Natural killer cell (primary cell): Measurements from ENCODE around the gene EYA4. TPM values are rescaled to one million over a fixed set of nuclear protein-coding genes. Genes with fewer than 3 reads are reported as not detected.

Source experiments
- ATAC-seq, 3 donors: fragments of 150-1000 bp in 2 of 3; fragments of 200-7000 bp in 1 of 3; cut with Tn5 transposase; 1 replicate in 1 of 3; 2 replicates in 2 of 3; pipeline ENCODE4 v1.10.0; 2021; ENCODE audit warnings: mild to moderate bottlenecking in 2 of 3, moderate library complexity in 2 of 3
- DNase-seq, 2 donors: peaks; one replicate each; pipeline versions ENCODE4 v3.0.0 to v3.0.0-alpha.2; 2013 to 2021; ENCODE audit warnings: mixed read lengths in 1 of 2
- H3K27ac ChIP-seq: one replicate; pipeline ENCODE4 v1.5.1; 2013; ENCODE audit warnings: mild to moderate bottlenecking, low read length
- H3K27me3 ChIP-seq: one replicate; pipeline ENCODE4 v1.6.1; 2013; ENCODE audit warnings: low read length; ENCODE audit not compliant: control insufficient read depth, insufficient read depth
- H3K36me3 ChIP-seq: one replicate; pipeline ENCODE4 v1.6.1; 2013; ENCODE audit warnings: low read length; ENCODE audit not compliant: control insufficient read depth, insufficient read depth
- H3K4me1 ChIP-seq: one replicate; pipeline ENCODE4 v1.6.1; 2013; ENCODE audit warnings: low read length; ENCODE audit not compliant: control insufficient read depth, insufficient read depth
- H3K4me3 ChIP-seq: one replicate; pipeline ENCODE4 v1.5.1; 2013; ENCODE audit warnings: low read length
- H3K9me3 ChIP-seq: one replicate; pipeline ENCODE4 v1.6.1; 2013; ENCODE audit warnings: low read length; ENCODE audit not compliant: control insufficient read depth, insufficient read depth
- H3K27ac Mint-ChIP-seq, 2 donors: one replicate each; pipeline ENCODE4 v1.8.0; 2022; ENCODE audit warnings: mild to moderate bottlenecking in 2 of 2, mixed read lengths in 2 of 2, moderate library complexity in 1 of 2
- H3K27me3 Mint-ChIP-seq, 2 donors: one replicate each; pipeline ENCODE4 v1.8.0; 2022; ENCODE audit warnings: low read depth in 2 of 2, mixed read lengths in 2 of 2
- H3K36me3 Mint-ChIP-seq: one replicate; pipeline ENCODE4 v1.8.0; 2022; ENCODE audit warnings: mixed read lengths
- H3K4me1 Mint-ChIP-seq, 2 donors: one replicate each; pipeline ENCODE4 v1.8.0; 2022; ENCODE audit warnings: mixed read lengths in 2 of 2
- H3K4me3 Mint-ChIP-seq: one replicate; pipeline ENCODE4 v1.8.0; 2022; ENCODE audit warnings: mild to moderate bottlenecking, moderate library complexity, mixed read lengths
- H3K9me3 Mint-ChIP-seq, 2 donors: one replicate each; pipeline ENCODE4 v1.8.0; 2022; ENCODE audit warnings: mixed read lengths in 2 of 2
- WGBS: methylation state at CpG from one replicate; pipeline ENCODE4 v1.1.7; 2013; ENCODE audit warnings: missing lambda C conversion rate; ENCODE audit not compliant: insufficient coverage; 5-methylcytosine and 5-hydroxymethylcytosine counted together
- intact Hi-C: fragments of 100-400 bp; cut with micrococcal nuclease; formaldehyde crosslinking; loops from one replicate; pipeline ENCODE4 v1.14.2; 2022
- total RNA-seq, 4 donors: library from RNA; stranded (reverse); fragments of 120-200 nt in 1 of 4; gene quantifications; one replicate each; pipeline versions ENCODE4 v1.2.3 to v1.2.4, GENCODE V29; 2013 to 2022
- TF ChIP-seq, protein P1 (sequence below): fragments of 200-600 bp; IDR thresholded peaks from one replicate; pipeline ENCODE4 v1.8.0; 2022; ENCODE audit warnings: antibody characterized with exemption

The EYA4 gene
- total RNA-seq, 3 donors from 2014 or later (not counting 1 experiment from before 2014, with no cell fraction given) = not detected

DNA sequence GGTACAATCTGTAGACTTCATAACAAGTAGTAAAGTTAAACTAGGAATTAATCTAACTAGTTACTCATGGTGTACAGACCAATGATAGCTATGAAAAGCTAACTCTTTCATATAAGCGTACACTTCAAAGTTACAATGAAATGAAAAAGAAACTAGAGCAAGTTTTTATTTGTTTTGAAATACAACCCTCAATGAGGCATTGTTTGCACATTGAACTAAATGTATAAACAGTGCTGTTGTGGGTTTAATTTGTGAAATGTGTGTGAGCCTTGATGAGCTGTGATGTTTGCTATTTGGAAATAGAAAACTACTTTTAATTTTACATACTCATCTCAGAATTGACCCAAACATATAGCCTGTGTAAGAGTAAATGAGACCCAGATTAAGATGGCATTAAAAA lies 11.1 kb upstream of the EYA4 start:
- no CpG with 5 or more reads among the region's 1 CpG for WGBS
- intact Hi-C loops = no loop called here
- no peak overlapping the region for H3K4me3 Mint-ChIP-seq

DNA sequence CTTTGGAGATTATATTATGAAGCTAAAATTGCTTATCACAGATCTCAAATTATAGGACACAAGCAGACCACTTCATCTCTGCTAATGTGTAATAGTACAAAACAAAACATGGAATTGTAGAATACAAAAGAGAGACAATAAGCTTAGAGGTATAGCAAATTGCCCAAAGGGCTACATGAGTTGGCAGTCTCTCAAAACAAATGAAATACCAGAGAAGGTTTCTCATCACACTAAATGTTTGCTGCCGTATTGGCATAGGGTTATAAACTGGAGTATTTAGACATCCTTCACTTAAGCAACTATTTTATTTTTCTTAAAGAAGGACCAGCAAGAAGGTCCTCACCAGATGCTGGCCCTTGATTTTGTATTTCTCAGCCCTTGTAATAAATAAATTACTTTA lies 5.9 kb upstream of the EYA4 start:
- H3K9me3 Mint-ChIP-seq = peaks cover 2 to 6% of the 10 kb centered on the region in 2 donors
- Histone ChIP-seq H3K4me1 (no peaks in the 10 kb centered on the region), H3K27ac (no peak overlapping the region), H3K36me3 (no peaks in the 10 kb centered on the region), H3K9me3 (no peaks in the 10 kb centered on the region), H3K4me3 (no peak overlapping the region), H3K27me3 (peaks cover 3% of the 10 kb centered on the region)
- H3K4me3 Mint-ChIP-seq = no peak overlapping the region
- no CpG with 5 or more reads among the region's 1 CpG for WGBS
- peaks cover 6 to 11% of the 10 kb centered on the region in 2 donors for H3K27me3 Mint-ChIP-seq
- ATAC-seq (no peak), DNase-seq (no peak)
- TF ChIP-seq, protein P1, sequence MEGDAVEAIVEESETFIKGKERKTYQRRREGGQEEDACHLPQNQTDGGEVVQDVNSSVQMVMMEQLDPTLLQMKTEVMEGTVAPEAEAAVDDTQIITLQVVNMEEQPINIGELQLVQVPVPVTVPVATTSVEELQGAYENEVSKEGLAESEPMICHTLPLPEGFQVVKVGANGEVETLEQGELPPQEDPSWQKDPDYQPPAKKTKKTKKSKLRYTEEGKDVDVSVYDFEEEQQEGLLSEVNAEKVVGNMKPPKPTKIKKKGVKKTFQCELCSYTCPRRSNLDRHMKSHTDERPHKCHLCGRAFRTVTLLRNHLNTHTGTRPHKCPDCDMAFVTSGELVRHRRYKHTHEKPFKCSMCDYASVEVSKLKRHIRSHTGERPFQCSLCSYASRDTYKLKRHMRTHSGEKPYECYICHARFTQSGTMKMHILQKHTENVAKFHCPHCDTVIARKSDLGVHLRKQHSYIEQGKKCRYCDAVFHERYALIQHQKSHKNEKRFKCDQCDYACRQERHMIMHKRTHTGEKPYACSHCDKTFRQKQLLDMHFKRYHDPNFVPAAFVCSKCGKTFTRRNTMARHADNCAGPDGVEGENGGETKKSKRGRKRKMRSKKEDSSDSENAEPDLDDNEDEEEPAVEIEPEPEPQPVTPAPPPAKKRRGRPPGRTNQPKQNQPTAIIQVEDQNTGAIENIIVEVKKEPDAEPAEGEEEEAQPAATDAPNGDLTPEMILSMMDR = no peak
- H3K4me1 Mint-ChIP-seq = no peaks in the 10 kb centered on the region
- no peak overlapping the region for H3K27ac Mint-ChIP-seq
- no peaks in the 10 kb centered on the region for H3K36me3 Mint-ChIP-seq
- intact Hi-C loops = no loop called here

More for the DNA sequence above, 11.1 kb upstream of the EYA4 start:
- TF ChIP-seq, protein P1 = no peak
- no peaks in the 10 kb centered on the region for H3K4me1 ChIP-seq
- no peak for ATAC-seq
- no peaks in the 10 kb centered on the region for H3K36me3 ChIP-seq
- no peak overlapping the region for H3K27ac ChIP-seq
- no peak for DNase-seq
- peaks cover 2 to 5% of the 10 kb centered on the region in 2 donors for H3K9me3 Mint-ChIP-seq
- H3K27ac Mint-ChIP-seq = no peak overlapping the region
- H3K27me3 ChIP-seq = no peaks in the 10 kb centered on the region
- no peaks in the 10 kb centered on the region for H3K9me3 ChIP-seq
- no peak overlapping the region for H3K4me3 ChIP-seq
- H3K27me3 Mint-ChIP-seq = no peaks in the 10 kb centered on the region
- no peaks in the 10 kb centered on the region for H3K4me1 Mint-ChIP-seq
- H3K36me3 Mint-ChIP-seq = no peaks in the 10 kb centered on the region

DNA sequence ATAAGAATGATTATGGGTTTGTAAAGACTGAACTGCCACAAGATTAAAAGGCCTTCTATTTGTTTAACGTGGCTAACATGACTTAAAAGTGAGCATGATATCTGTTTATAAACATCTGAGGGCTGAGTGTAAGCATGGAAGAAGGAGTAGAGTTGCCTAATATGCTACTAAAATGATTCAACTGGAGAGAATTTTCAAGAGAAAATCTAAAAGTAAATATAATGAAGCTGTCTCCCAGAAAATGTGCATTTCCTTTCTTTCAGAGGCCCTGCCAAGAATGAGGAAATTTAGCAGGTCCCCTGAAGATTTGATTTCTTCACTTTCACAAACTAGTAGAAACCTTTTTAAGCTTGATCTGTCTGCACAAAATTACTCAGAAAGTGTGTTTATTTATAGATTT lies 4.2 kb upstream of the EYA4 start:
- TF ChIP-seq, protein P1 = no peak
- H3K36me3 ChIP-seq = no peaks in the 10 kb centered on the region
- H3K4me3 Mint-ChIP-seq = no peak overlapping the region
- H3K4me3 ChIP-seq = no peak overlapping the region
- DNase-seq (no peak), ATAC-seq (no peak)
- H3K36me3 Mint-ChIP-seq = no peaks in the 10 kb centered on the region
- H3K9me3 Mint-ChIP-seq = peaks cover 2 to 3% of the 10 kb centered on the region in 2 donors
- peaks cover 12 to 15% of the 10 kb centered on the region in 2 donors for H3K27me3 Mint-ChIP-seq
- H3K4me1 ChIP-seq = no peaks in the 10 kb centered on the region
- intact Hi-C loops = no loop called here
- 78% methylated on average over 1 of the region's 1 CpG for WGBS
- no peaks in the 10 kb centered on the region for H3K9me3 ChIP-seq
- H3K27ac ChIP-seq = no peak overlapping the region
- no peaks in the 10 kb centered on the region for H3K4me1 Mint-ChIP-seq
- no peak overlapping the region for H3K27ac Mint-ChIP-seq
- H3K27me3 ChIP-seq = peaks cover 13% of the 10 kb centered on the region

DNA sequence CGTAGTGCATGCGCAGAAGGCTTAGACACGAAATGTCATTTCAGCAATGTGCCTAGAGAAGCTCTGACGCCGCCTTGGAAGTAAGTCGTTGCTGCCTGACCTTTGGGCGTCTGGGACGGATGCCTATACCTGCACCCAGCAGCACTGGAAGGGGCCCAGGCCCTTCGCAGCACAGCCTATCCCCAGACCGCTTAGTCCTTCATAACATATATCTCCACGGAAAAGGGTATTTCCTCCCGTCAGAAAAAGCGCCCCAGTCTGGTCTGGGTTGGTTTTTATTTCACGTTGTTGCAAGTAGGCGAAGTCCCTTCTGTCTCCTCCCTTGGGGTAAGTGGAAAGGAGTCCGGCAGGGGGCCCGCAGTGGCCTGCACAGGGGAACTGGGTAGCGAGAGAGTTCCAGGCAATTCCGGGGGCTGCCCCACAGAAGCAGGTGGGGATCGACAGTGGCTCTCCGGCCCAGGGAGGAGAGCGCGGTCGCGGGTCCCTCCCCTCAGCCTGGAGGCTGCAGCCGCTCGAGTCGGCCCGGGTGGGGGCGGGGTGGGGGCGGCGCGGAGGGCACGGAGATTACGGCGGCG lies 559 bp upstream of the EYA4 start:
- Histone ChIP-seq H3K4me3 (no peak overlapping the region), H3K4me1 (no peaks in the 10 kb centered on the region), H3K9me3 (no peaks in the 10 kb centered on the region), H3K27me3 (peaks cover 28% of the 10 kb centered on the region), H3K36me3 (no peaks in the 10 kb centered on the region), H3K27ac (no peak overlapping the region)
- no peaks in the 10 kb centered on the region for H3K4me1 Mint-ChIP-seq
- DNase-seq (no peak), ATAC-seq (no peak)
- no peaks in the 10 kb centered on the region for H3K9me3 Mint-ChIP-seq
- intact Hi-C loops = no loop called here
- no peaks in the 10 kb centered on the region for H3K36me3 Mint-ChIP-seq
- 4% methylated on average over 35 of the region's 37 CpGs for WGBS
- TF ChIP-seq, protein P1 = no peak
- H3K27ac Mint-ChIP-seq = no peak overlapping the region
- peaks cover 28 to 36% of the 10 kb centered on the region in 2 donors for H3K27me3 Mint-ChIP-seq
- no peak overlapping the region for H3K4me3 Mint-ChIP-seq
